PFSK-1 (cell line): ENCODE measurements around the gene IL1RAP.

Experiments used
- FOXP2 ChIP-seq: optimal IDR thresholded peaks from 2 replicates; pipeline ENCODE3; 2011; ENCODE audit warnings: borderline replicate concordance, control low read depth, inconsistent platforms; ENCODE audit not compliant: insufficient read depth; ENCODE audit errors: extremely low read length, extremely low read depth
- POLR2AphosphoS5 ChIP-seq: IDR thresholded peaks from 2 replicates; pipeline ENCODE4 v1.6.1; 2012; ENCODE audit warnings: low read depth, mild to moderate bottlenecking, control low read depth, low read length, moderate library complexity
- REST ChIP-seq, 2 experiments: IDR thresholded peaks; 2 replicates each; pipeline versions ENCODE4 v1.6.1 to v1.8.0; 2011 to 2012; ENCODE audit warnings: low read depth in 2 of 2, low read length in 2 of 2, control low read depth in 1 of 2, inconsistent platforms in 1 of 2, mild to moderate bottlenecking in 1 of 2, moderate library complexity in 1 of 2; ENCODE audit not compliant: insufficient read depth in 1 of 2
- SIN3A ChIP-seq: IDR thresholded peaks from 2 replicates; pipeline ENCODE4 v1.6.1; 2012; ENCODE audit warnings: mild to moderate bottlenecking, low read length, moderate library complexity, borderline replicate concordance; ENCODE audit not compliant: insufficient read depth
- TAF1 ChIP-seq: IDR thresholded peaks from 2 replicates; pipeline ENCODE4 v1.6.1; 2012; ENCODE audit warnings: low read length, control low read depth, borderline replicate concordance; ENCODE audit not compliant: insufficient read depth

Gene IL1RAP

GRCh38 chr3:190631295-190631694 lies 117.4 kb downstream of the IL1RAP start:
- TF ChIP-seq REST (IDR thresholded peaks at IDR 0.05; ENCODE audit: insufficient read depth in 1 of 2, low read depth in 2 of 2, low read length in 2 of 2), result no peak
- no peak for TF ChIP-seq POLR2AphosphoS5
- no peak for TF ChIP-seq SIN3A
- no peak for TF ChIP-seq FOXP2
- TF ChIP-seq TAF1, result no peak

- TF ChIP-seq POLR2AphosphoS5 (no peak), TAF1 (no peak), SIN3A (no peak), FOXP2 (no peak), REST (IDR thresholded peaks at IDR 0.05; ENCODE audit: insufficient read depth in 1 of 2, low read depth in 2 of 2, low read length in 2 of 2) (no peak)
These were observed 127.7 kb downstream of the IL1RAP start for GRCh38 chr3:190641564-190641963.

- TF ChIP-seq POLR2AphosphoS5, result no peak
- TF ChIP-seq TAF1, result no peak
- TF ChIP-seq REST (IDR thresholded peaks at IDR 0.05; ENCODE audit: insufficient read depth in 1 of 2, low read depth in 2 of 2, low read length in 2 of 2), result no peak
- no peak for TF ChIP-seq SIN3A
- no peak for TF ChIP-seq FOXP2
These were observed 128.1 kb downstream of the IL1RAP start for GRCh38 chr3:190642016-190642415.

GRCh38 chr3:190644035-190644434 lies 130.2 kb downstream of the IL1RAP start:
- no peak for TF ChIP-seq REST (IDR thresholded peaks at IDR 0.05; ENCODE audit: insufficient read depth in 1 of 2, low read depth in 2 of 2, low read length in 2 of 2)
- TF ChIP-seq SIN3A, result no peak
- no peak for TF ChIP-seq POLR2AphosphoS5
- no peak for TF ChIP-seq TAF1
- no peak for TF ChIP-seq FOXP2

- no peak for TF ChIP-seq SIN3A
- no peak for TF ChIP-seq POLR2AphosphoS5
- no peak for TF ChIP-seq REST (IDR thresholded peaks at IDR 0.05; ENCODE audit: insufficient read depth in 1 of 2, low read depth in 2 of 2, low read length in 2 of 2)
- no peak for TF ChIP-seq TAF1
- TF ChIP-seq FOXP2, result no peak
These were observed 130.9 kb downstream of the IL1RAP start for GRCh38 chr3:190644766-190645165.
